SU-DHL-6 (cell line): ENCODE measurements around the gene FRMD4B.

Experiments used
- H2AFZ ChIP-seq: fragments of 200-600 bp; sonication (generic); 2 replicates; pipeline ENCODE4 v1.6.1; 2014; ENCODE audit warnings: low read depth, mild to moderate bottlenecking, moderate library complexity, mixed read lengths, antibody characterized with exemption, low read length; ENCODE audit not compliant: severe bottlenecking
- H3F3A ChIP-seq: fragments of 200-600 bp; shearing (Covaris generic); 2 replicates; pipeline ENCODE4 v1.6.0; 2016; ENCODE audit warnings: antibody characterized with exemption, mild to moderate bottlenecking; ENCODE audit not compliant: insufficient read depth
- H3K27ac ChIP-seq: fragments of 200-600 bp; sonication (generic); 2 replicates; pipeline ENCODE4 v1.5.1; 2016; ENCODE audit warnings: low read depth, mild to moderate bottlenecking, low read length, moderate library complexity, mixed read lengths
- H3K27me3 ChIP-seq: fragments of 200-600 bp; sonication (generic), shearing (Covaris generic); 2 replicates; pipeline ENCODE4 v1.6.0; 2014; ENCODE audit warnings: mild to moderate bottlenecking, low read length
- H3K36me3 ChIP-seq: fragments of 200-600 bp; sonication (generic); 2 replicates; pipeline ENCODE4 v1.6.1; 2014; ENCODE audit warnings: mild to moderate bottlenecking, low read length, mixed read lengths
- H3K4me2 ChIP-seq: fragments of 300-600, 200-600 bp; shearing (Covaris generic), sonication (generic); 2 replicates; pipeline ENCODE4 v1.6.0; 2014; ENCODE audit warnings: low read length, low read depth, mild to moderate bottlenecking; ENCODE audit not compliant: poor library complexity, severe bottlenecking
- H3K4me3 ChIP-seq: fragments of 200-600 bp; sonication (generic); 2 replicates; pipeline ENCODE4 v1.5.1; 2014; ENCODE audit warnings: antibody characterized with exemption, low read length, mild to moderate bottlenecking, mixed read lengths; ENCODE audit not compliant: insufficient read depth, poor library complexity, severe bottlenecking
- H3K79me2 ChIP-seq: fragments of 200-600 bp; sonication (generic); 2 replicates; pipeline ENCODE4 v1.6.1; 2014; ENCODE audit warnings: mild to moderate bottlenecking, low read length, moderate library complexity; ENCODE audit not compliant: insufficient read depth
- H3K9ac ChIP-seq: fragments of 200-600 bp; sonication (generic); 2 replicates; pipeline ENCODE4 v1.7.0; 2014; ENCODE audit warnings: mild to moderate bottlenecking, low read length
- H3K9me2 ChIP-seq: fragments of 200-600 bp; sonication (generic); replicated peaks from 2 replicates; pipeline ENCODE4 v1.6.1; 2014; ENCODE audit warnings: low read length; ENCODE audit not compliant: insufficient read depth
- H3K9me3 ChIP-seq: fragments of 200-600 bp; sonication (generic); 2 replicates; pipeline ENCODE4 v1.6.1; 2014; ENCODE audit warnings: low read length, mixed read lengths; ENCODE audit not compliant: insufficient read depth
- H4K20me1 ChIP-seq: fragments of 200-600 bp; sonication (generic); 2 replicates; pipeline ENCODE4 v1.6.1; 2014; ENCODE audit warnings: low read depth, mild to moderate bottlenecking, antibody characterized with exemption, low read length, moderate library complexity, mixed read lengths
- EZH2phosphoT487 ChIP-seq: fragments of 200-600 bp; sonication (generic), shearing (Covaris generic); conservative IDR thresholded peaks from 2 replicates; pipeline ENCODE4 v1.6.1; 2018; ENCODE audit warnings: mild to moderate bottlenecking, antibody characterized with exemption, low read length, moderate library complexity, mixed read lengths
- TF ChIP-seq, protein P1 (sequence below): fragments of 200-600 bp; sonication (generic); IDR thresholded peaks from one replicate; pipeline ENCODE4 v1.5.1; 2017; ENCODE audit warnings: antibody characterized with exemption, mild to moderate bottlenecking, low read length, moderate library complexity; ENCODE audit not compliant: insufficient read depth, poor library complexity, severe bottlenecking

Gene FRMD4B

GRCh38 chr3:69428657-69429255 lies 42.9 kb upstream of the FRMD4B start:
- Histone ChIP-seq H3K9me3 (no peaks in the 10 kb centered on the region), H3K27me3 (no peaks in the 10 kb centered on the region), H3K79me2 (no peaks in the 10 kb centered on the region), H3K27ac (no peak overlapping the region), H2AFZ (no peak overlapping the region), H4K20me1 (no peaks in the 10 kb centered on the region), H3K36me3 (no peaks in the 10 kb centered on the region), H3K9me2 (no peaks in the 10 kb centered on the region), H3K9ac (no peak overlapping the region), H3K4me2 (no peak overlapping the region), H3F3A (no peaks in the 10 kb centered on the region), H3K4me3 (no peak overlapping the region)
- TF ChIP-seq, protein P1, sequence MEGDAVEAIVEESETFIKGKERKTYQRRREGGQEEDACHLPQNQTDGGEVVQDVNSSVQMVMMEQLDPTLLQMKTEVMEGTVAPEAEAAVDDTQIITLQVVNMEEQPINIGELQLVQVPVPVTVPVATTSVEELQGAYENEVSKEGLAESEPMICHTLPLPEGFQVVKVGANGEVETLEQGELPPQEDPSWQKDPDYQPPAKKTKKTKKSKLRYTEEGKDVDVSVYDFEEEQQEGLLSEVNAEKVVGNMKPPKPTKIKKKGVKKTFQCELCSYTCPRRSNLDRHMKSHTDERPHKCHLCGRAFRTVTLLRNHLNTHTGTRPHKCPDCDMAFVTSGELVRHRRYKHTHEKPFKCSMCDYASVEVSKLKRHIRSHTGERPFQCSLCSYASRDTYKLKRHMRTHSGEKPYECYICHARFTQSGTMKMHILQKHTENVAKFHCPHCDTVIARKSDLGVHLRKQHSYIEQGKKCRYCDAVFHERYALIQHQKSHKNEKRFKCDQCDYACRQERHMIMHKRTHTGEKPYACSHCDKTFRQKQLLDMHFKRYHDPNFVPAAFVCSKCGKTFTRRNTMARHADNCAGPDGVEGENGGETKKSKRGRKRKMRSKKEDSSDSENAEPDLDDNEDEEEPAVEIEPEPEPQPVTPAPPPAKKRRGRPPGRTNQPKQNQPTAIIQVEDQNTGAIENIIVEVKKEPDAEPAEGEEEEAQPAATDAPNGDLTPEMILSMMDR: no peak
- no peak for TF ChIP-seq EZH2phosphoT487

DNA sequence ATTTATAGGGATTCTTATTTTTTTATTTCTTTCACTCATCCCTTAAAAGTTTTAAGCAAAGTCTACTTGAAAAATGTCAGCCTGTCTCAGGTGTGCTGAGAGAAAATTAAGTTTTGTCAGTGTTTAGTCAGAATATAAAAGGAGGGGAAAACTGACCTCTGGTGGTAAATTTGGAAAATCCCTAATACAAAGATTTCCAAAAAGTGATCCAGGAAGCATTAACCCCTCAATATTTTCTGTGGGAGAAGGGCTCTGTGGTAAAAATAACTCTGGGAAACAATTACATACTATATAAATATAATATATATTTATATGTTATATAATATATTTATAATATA lies 41.0 kb upstream of the FRMD4B start:
- Histone ChIP-seq H3F3A (no peaks in the 10 kb centered on the region), H2AFZ (no peak overlapping the region), H3K27me3 (no peaks in the 10 kb centered on the region), H3K36me3 (no peaks in the 10 kb centered on the region), H3K4me3 (no peak overlapping the region), H4K20me1 (no peaks in the 10 kb centered on the region), H3K9me2 (no peaks in the 10 kb centered on the region), H3K9ac (no peak overlapping the region), H3K79me2 (no peaks in the 10 kb centered on the region), H3K4me2 (no peak overlapping the region), H3K9me3 (no peaks in the 10 kb centered on the region), H3K27ac (no peak overlapping the region)
- TF ChIP-seq, protein P1: no peak
- no peak for TF ChIP-seq EZH2phosphoT487

GRCh38 chr3:69426291-69426966 lies 40.5 kb upstream of the FRMD4B start:
- Histone ChIP-seq H3K27ac (no peak overlapping the region), H3K9me3 (no peaks in the 10 kb centered on the region), H3K4me2 (no peak overlapping the region), H3K79me2 (no peaks in the 10 kb centered on the region), H3K4me3 (no peak overlapping the region), H3K36me3 (no peaks in the 10 kb centered on the region), H2AFZ (no peak overlapping the region), H4K20me1 (no peaks in the 10 kb centered on the region), H3K9me2 (no peaks in the 10 kb centered on the region), H3F3A (no peaks in the 10 kb centered on the region), H3K9ac (no peak overlapping the region), H3K27me3 (no peaks in the 10 kb centered on the region)
- TF ChIP-seq EZH2phosphoT487: no peak
- TF ChIP-seq, protein P1: no peak
